ENCODE results near the gene LIG3. TPM values are rescaled to one million over a fixed set of nuclear protein-coding genes. Genes with fewer than 3 reads are reported as not detected.

Gene LIG3
- total RNA-seq, 4 donors from 2014 or later = 16.9 to 25.4 (median 21.5) TPM

DNA sequence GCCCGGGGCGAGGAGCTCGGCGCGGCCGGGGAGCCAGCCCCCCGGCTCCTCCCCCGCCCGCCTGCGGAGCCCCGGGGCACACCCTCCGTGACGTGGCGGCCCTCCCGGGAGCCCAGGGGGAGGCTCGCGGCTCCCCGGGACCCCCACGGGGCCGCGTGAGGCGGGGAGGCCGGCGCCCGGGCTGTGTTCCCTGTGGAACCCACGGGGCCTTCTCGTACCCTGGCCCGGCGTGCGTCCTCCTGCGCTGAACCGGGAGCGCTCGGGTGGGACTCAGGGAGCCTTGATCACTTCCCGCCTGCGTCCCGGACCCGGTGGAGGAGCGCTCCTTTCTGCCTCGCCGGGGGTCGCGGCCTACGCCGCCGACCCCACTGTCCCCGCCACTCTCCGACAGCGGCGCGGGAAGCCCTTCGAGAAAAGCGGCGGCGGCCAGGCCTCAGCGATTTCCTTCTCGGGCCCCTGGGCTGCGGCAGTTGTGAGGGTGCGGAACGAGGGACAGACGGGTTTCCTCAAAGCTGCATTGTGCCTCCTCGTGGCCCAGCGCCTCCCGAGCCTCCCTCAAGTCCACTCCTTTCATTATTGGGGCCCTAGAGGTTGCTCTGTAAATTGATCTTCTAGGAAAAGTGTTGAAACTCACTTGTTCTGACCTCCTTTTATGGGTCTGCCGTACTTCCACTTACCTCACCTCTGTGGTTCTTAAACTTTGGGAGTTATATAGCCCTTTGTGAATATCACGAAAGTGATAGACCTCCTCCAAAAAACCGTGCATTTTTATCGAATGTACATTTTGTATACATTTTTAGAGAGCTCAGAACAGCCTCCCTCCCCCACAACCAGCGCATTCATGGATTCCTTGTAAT, 597 bp downstream of the LIG3 start:
- H3K36me3 ChIP-seq = peaks cover 0 to 13% of the 10 kb centered on the region in 2 donors
- in situ Hi-C loops (cut with MboI; ENCODE audit: low sequenced_read_pairs in 4 of 4) = loop anchor here in 3 of 4 donors (25.0 kb wide), 2 partner anchors 106 to 581 kb away; partner anchors contain the start of gene SLFN14 (in 2 of the 3)
- peak overlapping the region; percentile 81 to 99 (median 86) for H3K4me3 ChIP-seq
- TF ChIP-seq CTCF (IDR thresholded peaks at IDR 0.05 in 4 of 5, conservative IDR thresholded peaks at IDR 0.05 in 1 of 5) = peak in 1 of 5 experiments; percentile 30
- TF ChIP-seq POLR2A (IDR thresholded peaks at IDR 0.05) = no peak
- DNase-seq (peak; percentile 47 to 53), ATAC-seq (peak; percentile 89 to 93)
- peaks cover 16 to 30% of the 10 kb centered on the region in 2 donors for H3K4me1 ChIP-seq
- no peaks in the 10 kb centered on the region for H3K27me3 ChIP-seq
- intact Hi-C loops (cut with DNase I; ENCODE audit: low total_unique reads) = loop anchor here (1.0 to 10.0 kb wide), 6 partner anchors 20 to 264 kb away; partner anchors contain the start of genes CCT6B, RFFL, SLFN5 and UNC45B
- H3K9me3 ChIP-seq = no peaks in the 10 kb centered on the region
- H3K27ac ChIP-seq = peak overlapping the region; percentile 92 to 98 (median 96)

DNA sequence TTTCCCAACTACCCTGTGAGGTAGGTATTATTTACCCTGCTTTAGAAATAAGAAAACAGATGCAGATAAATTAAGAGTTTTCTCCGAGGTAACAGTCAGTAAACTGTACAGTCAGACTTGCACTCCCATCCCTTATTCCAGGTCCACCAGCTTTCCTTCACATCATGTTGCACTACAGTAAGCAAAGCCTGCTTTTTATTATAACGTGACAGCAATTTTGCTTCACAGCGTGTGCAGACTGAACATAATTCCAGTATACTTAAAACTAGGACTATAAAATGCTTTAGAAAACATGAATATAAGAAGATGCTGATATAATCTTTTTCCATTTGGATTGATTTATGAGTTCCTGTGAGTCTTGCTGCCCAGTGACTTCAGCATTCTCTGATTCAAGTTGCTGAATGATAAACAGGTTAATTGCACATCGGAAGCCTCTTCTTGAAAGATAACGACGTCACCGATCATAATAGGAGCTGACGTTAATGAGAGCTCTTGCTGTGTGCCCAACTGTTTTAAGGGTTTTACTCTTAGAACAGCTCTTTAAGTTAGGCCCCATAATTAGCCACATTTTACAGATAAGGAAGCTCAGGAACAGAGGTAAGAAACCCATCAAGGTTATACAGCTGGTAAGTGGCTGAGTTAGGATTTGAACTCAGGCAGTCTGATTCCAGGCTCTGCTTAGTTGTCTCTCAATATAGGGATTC, 1.4 kb downstream of the LIG3 start:
- DNase-seq (no peak), ATAC-seq (no peak)
- intact Hi-C loops (cut with DNase I; ENCODE audit: low total_unique reads) = loop anchor here (2.0 to 10.0 kb wide), 5 partner anchors 31 to 263 kb away; partner anchors contain the start of genes RFFL, SLFN5 and UNC45B
- Histone ChIP-seq H3K27ac (peak overlapping the region; percentile 92 to 98 (median 96)), H3K27me3 (no peaks in the 10 kb centered on the region), H3K4me3 (peak overlapping the region; percentile 81 to 99 (median 86)), H3K9me3 (no peaks in the 10 kb centered on the region), H3K36me3 (peaks cover 0 to 20% of the 10 kb centered on the region in 2 donors), H3K4me1 (peaks cover 16 to 30% of the 10 kb centered on the region in 2 donors)
- TF ChIP-seq POLR2A (IDR thresholded peaks at IDR 0.05) (no peak), CTCF (IDR thresholded peaks at IDR 0.05 in 4 of 5, conservative IDR thresholded peaks at IDR 0.05 in 1 of 5) (no peak)
- in situ Hi-C loops (cut with MboI; ENCODE audit: low sequenced_read_pairs in 4 of 4) = loop anchor here in 3 of 4 donors (25.0 kb wide), 2 partner anchors 106 to 581 kb away; partner anchors contain the start of gene SLFN14 (in 2 of the 3)

- H3K27ac ChIP-seq = no peak overlapping the region
- peaks cover 1 to 10% of the 10 kb centered on the region in 2 donors for H3K4me1 ChIP-seq
- TF ChIP-seq CTCF (IDR thresholded peaks at IDR 0.05 in 4 of 5, conservative IDR thresholded peaks at IDR 0.05 in 1 of 5) = no peak
- no peak for TF ChIP-seq POLR2A (IDR thresholded peaks at IDR 0.05)
- ATAC-seq (no peak), DNase-seq (no peak)
- in situ Hi-C loops (cut with MboI; ENCODE audit: low sequenced_read_pairs in 4 of 4) = loop anchor here in 3 of 4 donors (25.0 kb wide), 2 partner anchors 100 to 575 kb away; partner anchors contain the start of gene SLFN14 (in 2 of the 3)
- H3K36me3 ChIP-seq = peaks cover 0 to 68% of the 10 kb centered on the region in 2 donors
- no peaks in the 10 kb centered on the region for H3K9me3 ChIP-seq
- intact Hi-C loops (cut with DNase I; ENCODE audit: low total_unique reads) = loop anchor here (10.0 kb wide), 1 partner anchor 258 kb away; the partner anchor contains the start of gene SLFN5
- no peaks in the 10 kb centered on the region for H3K27me3 ChIP-seq
- H3K4me3 ChIP-seq = no peak overlapping the region
These were observed 6.9 kb downstream of the LIG3 start for GRCh38 chr17:34987232-34987631.

DNA sequence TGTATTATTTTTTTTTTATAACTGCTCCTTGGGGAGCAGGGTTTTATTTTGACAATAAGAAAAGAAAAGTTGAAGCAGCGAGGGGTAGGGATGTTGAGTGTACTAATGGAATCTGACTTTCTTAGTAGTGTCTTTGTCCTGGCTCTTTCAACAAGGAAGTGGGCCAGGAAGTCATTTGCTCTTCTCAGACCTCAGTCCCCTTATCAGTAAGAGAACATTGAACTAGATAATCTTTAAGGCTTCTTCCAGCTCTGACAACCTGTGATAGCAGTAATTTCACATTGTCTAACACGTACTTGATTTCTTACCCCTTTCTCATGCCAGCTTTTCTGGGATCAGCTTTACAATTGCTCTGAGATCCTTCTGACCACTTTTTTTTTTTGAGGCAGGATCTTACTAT, 8.3 kb downstream of the LIG3 start:
- in situ Hi-C loops (cut with MboI; ENCODE audit: low sequenced_read_pairs in 4 of 4) = loop anchor here in 3 of 4 donors (25.0 kb wide), 2 partner anchors 99 to 574 kb away; partner anchors contain the start of gene SLFN14 (in 2 of the 3)
- TF ChIP-seq POLR2A (IDR thresholded peaks at IDR 0.05) = no peak
- no peak for TF ChIP-seq CTCF (IDR thresholded peaks at IDR 0.05 in 4 of 5, conservative IDR thresholded peaks at IDR 0.05 in 1 of 5)
- intact Hi-C loops (cut with DNase I; ENCODE audit: low total_unique reads) = loop anchor here (10.0 kb wide), 1 partner anchor 256 kb away; the partner anchor contains the start of gene SLFN5

More for the DNA sequence above, 8.3 kb downstream of the LIG3 start:
- ATAC-seq (no peak), DNase-seq (no peak)
- Histone ChIP-seq H3K4me3 (no peak overlapping the region), H3K9me3 (no peaks in the 10 kb centered on the region), H3K27ac (no peak overlapping the region), H3K4me1 (no peaks in the 10 kb centered on the region), H3K27me3 (no peaks in the 10 kb centered on the region), H3K36me3 (peaks cover 0 to 79% of the 10 kb centered on the region in 2 donors)

All from gastrocnemius medialis (tissue), 4 donors.